Measurements from ENCODE around the gene ATRN. TPM values are rescaled to one million over a fixed set of nuclear protein-coding genes. Genes with fewer than 3 reads are reported as not detected.
"Not testable (repeated sequence)": the region's sequence is repeated elsewhere in the genome, so short reads cannot be mapped to it uniquely, and the experiment has no call there.

Gene ATRN
- total and polyA plus RNA-seq, 2 donors (not counting 3 experiments of a cell fraction or from before 2014, with no cell fraction given) = 32.3 to 33.1 TPM

GRCh38 chr20:3614466-3614865, 143.6 kb downstream of the ATRN start:
- Histone ChIP-seq H3K4me3 (replicated peaks in 1 of 3; ENCODE audit: insufficient read depth in 1 of 3, low read depth in 1 of 3, low read length in 3 of 3) (no peak overlapping the region), H3K9ac (replicated peaks; ENCODE audit: extremely low read depth, insufficient read depth, low read length) (no peak overlapping the region), H2AFZ (ENCODE audit: low read depth, low read length) (no peak overlapping the region), H3K4me1 (ENCODE audit: control insufficient read depth, extremely low read depth, insufficient read depth, low read length) (no peaks in the 10 kb centered on the region), H3K79me2 (ENCODE audit: control insufficient read depth, insufficient read depth, low read length) (no peaks in the 10 kb centered on the region), H3K27ac (ENCODE audit: insufficient read depth, low read depth, low read length) (no peak overlapping the region), H3K9me1 (replicated peaks; ENCODE audit: control insufficient read depth, extremely low read depth, insufficient read depth, low read length) (no peaks in the 10 kb centered on the region), H3K9me3 (replicated peaks; ENCODE audit: control insufficient read depth, insufficient read depth, low read length) (no peaks in the 10 kb centered on the region), H3K27me3 (ENCODE audit: control insufficient read depth in 2 of 2, insufficient read depth in 2 of 2, low read length in 2 of 2) (no peaks in the 10 kb centered on the region), H3K36me3 (ENCODE audit: control insufficient read depth in 2 of 2, extremely low read depth in 1 of 2, insufficient read depth in 2 of 2, low read length in 2 of 2) (no peaks in the 10 kb centered on the region), H3K4me2 (ENCODE audit: insufficient read depth, low read length) (no peak overlapping the region), H4K20me1 (replicated peaks; ENCODE audit: control insufficient read depth, extremely low read depth, insufficient read depth, low read length) (no peaks in the 10 kb centered on the region)
- FAIRE-seq (no peak), DNase-seq (ENCODE audit: low read depth, low spot score) (no peak)
- ChIA-PET POLR2A (no interaction called here), CTCF (no interaction called here)
- BruUV-seq (replicated peaks) = no TSS peak
- dilution Hi-C loops (cut with MboI; ENCODE audit: extremely low pct_ligation_motif_present, low sequenced_read_pairs) (no loop called here), intact Hi-C loops (cut with micrococcal nuclease) (no loop called here)
- TF ChIP-seq JUN (IDR thresholded peaks at IDR 0.05; ENCODE audit: borderline replicate concordance, insufficient read depth, insufficient read length, low read depth) (no peak), POLR2A (IDR thresholded peaks at IDR 0.05; ENCODE audit: low read depth, low read length) (no peak), MYC (IDR thresholded peaks at IDR 0.05; ENCODE audit: low read depth, low read length) (no peak), EZH2 (IDR thresholded peaks at IDR 0.05; ENCODE audit: borderline replicate concordance, low read depth, low read length, severe bottlenecking) (no peak), MAX (IDR thresholded peaks at IDR 0.05; ENCODE audit: insufficient read depth, insufficient read length) (no peak), CTCF (IDR thresholded peaks at IDR 0.05; ENCODE audit: extremely low read depth in 1 of 2, insufficient read depth in 1 of 2, low read depth in 1 of 2, low read length in 2 of 2) (no peak), POLR2AphosphoS5 (IDR thresholded peaks at IDR 0.05; ENCODE audit: insufficient read depth, low read depth, low read length) (no peak), FOS (IDR thresholded peaks at IDR 0.05; ENCODE audit: borderline replicate concordance, insufficient read depth, low read length) (no peak), GATA2 (IDR thresholded peaks at IDR 0.05; ENCODE audit: insufficient read depth, insufficient read length, low read depth, low read length) (no peak)

DNA sequence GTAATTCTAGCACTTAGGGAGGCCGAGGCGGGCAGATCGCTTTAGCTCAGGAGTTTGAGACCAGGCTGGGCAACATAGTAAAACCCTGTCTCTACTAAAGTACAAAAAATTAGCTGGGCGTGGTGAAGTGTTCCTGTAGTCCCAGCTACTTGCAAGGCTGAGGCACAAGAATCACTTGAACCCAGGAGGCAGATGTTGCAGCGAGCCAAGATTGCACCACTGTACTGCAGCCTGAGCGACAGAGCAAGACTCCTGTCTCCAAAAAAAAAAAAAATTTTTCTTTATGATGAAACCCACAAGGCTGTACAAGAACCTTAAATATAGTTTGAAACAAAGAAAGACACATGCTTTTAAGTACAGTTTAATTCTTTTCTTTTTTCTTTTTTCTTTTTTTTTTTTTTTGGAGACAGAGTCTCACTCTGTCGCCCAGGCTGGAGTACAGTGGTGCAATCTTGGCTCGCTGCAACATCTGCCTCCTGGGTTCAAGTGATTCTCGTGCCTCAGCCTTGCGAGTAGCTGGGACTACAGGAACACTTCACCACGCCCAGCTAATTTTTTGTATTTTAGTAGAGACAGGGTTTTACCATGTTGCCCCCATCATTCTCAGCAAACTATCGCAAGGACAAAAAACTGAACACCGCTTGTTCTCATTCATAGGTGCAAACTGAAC, 144.5 kb downstream of the ATRN start:
- POLR2A ChIA-PET; H3K36me3 ChIP-seq (ENCODE audit: control insufficient read depth in 2 of 2, extremely low read depth in 1 of 2, insufficient read depth in 2 of 2, low read length in 2 of 2); BruUV-seq (replicated peaks); H3K4me3 ChIP-seq (replicated peaks in 1 of 3; ENCODE audit: insufficient read depth in 1 of 3, low read depth in 1 of 3, low read length in 3 of 3); H3K27ac ChIP-seq (ENCODE audit: insufficient read depth, low read depth, low read length); H3K9ac ChIP-seq (replicated peaks; ENCODE audit: extremely low read depth, insufficient read depth, low read length); dilution Hi-C loops (cut with MboI; ENCODE audit: extremely low pct_ligation_motif_present, low sequenced_read_pairs); DNase-seq (ENCODE audit: low read depth, low spot score); H4K20me1 ChIP-seq (replicated peaks; ENCODE audit: control insufficient read depth, extremely low read depth, insufficient read depth, low read length); H3K4me1 ChIP-seq (ENCODE audit: control insufficient read depth, extremely low read depth, insufficient read depth, low read length); H3K79me2 ChIP-seq (ENCODE audit: control insufficient read depth, insufficient read depth, low read length); intact Hi-C loops (cut with micrococcal nuclease); H3K9me1 ChIP-seq (replicated peaks; ENCODE audit: control insufficient read depth, extremely low read depth, insufficient read depth, low read length); H2AFZ ChIP-seq (ENCODE audit: low read depth, low read length); H3K4me2 ChIP-seq (ENCODE audit: insufficient read depth, low read length); FAIRE-seq; CTCF ChIA-PET; H3K27me3 ChIP-seq (ENCODE audit: control insufficient read depth in 2 of 2, insufficient read depth in 2 of 2, low read length in 2 of 2); H3K9me3 ChIP-seq (replicated peaks; ENCODE audit: control insufficient read depth, insufficient read depth, low read length): not testable (repeated sequence)
